Measurements from ENCODE around the gene IFNGR2. TPM values are rescaled to one million over a fixed set of nuclear protein-coding genes. Genes with fewer than 3 reads are reported as not detected.

The IFNGR2 gene
- total RNA-seq, 1 donor from 2014 or later: 42.4 TPM

DNA sequence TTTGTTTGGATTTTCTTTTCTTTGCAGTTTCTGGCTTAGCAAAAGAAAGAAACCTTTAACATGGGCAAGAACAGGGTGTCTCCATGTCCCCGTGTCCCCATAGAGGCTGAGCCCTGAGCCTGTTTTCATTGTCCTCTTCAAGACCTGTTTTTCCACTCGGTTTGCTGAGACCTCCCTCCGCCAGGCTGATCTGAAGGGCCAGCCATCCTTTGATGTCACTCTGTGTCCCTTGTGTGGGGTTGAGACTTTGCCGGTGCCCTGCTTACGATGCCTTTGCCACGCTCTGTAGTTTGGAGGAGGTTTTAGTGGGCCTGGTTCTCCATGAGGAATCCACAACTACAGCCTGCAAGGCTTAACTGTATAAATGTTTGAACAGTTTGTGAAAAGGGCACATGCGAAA, 23.8 kb downstream of the IFNGR2 start:
- Histone ChIP-seq H3K36me3 (ENCODE audit: control insufficient read depth, insufficient read depth, low read length) (peaks cover 26% of the 10 kb centered on the region), H3K4me3 (ENCODE audit: low read depth, low read length) (no peak overlapping the region), H3K27me3 (ENCODE audit: control insufficient read depth, insufficient read depth, low read length) (no peaks in the 10 kb centered on the region)
- FAIRE-seq (no peak), DNase-seq (ENCODE audit: low read depth) (no peak)
- TF ChIP-seq, protein P1, sequence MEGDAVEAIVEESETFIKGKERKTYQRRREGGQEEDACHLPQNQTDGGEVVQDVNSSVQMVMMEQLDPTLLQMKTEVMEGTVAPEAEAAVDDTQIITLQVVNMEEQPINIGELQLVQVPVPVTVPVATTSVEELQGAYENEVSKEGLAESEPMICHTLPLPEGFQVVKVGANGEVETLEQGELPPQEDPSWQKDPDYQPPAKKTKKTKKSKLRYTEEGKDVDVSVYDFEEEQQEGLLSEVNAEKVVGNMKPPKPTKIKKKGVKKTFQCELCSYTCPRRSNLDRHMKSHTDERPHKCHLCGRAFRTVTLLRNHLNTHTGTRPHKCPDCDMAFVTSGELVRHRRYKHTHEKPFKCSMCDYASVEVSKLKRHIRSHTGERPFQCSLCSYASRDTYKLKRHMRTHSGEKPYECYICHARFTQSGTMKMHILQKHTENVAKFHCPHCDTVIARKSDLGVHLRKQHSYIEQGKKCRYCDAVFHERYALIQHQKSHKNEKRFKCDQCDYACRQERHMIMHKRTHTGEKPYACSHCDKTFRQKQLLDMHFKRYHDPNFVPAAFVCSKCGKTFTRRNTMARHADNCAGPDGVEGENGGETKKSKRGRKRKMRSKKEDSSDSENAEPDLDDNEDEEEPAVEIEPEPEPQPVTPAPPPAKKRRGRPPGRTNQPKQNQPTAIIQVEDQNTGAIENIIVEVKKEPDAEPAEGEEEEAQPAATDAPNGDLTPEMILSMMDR (IDR thresholded peaks at IDR 0.05; ENCODE audit: insufficient read depth, low read length, severe bottlenecking): no peak

GRCh38 chr21:33428669-33429068, 25.5 kb downstream of the IFNGR2 start:
- TF ChIP-seq, protein P1 (IDR thresholded peaks at IDR 0.05; ENCODE audit: insufficient read depth, low read length, severe bottlenecking): no peak
- no peak overlapping the region for H3K4me3 ChIP-seq (ENCODE audit: low read depth, low read length)
- DNase-seq (ENCODE audit: low read depth) (peak; percentile 93), FAIRE-seq (no peak)
- H3K27me3 ChIP-seq (ENCODE audit: control insufficient read depth, insufficient read depth, low read length): no peaks in the 10 kb centered on the region
- H3K36me3 ChIP-seq (ENCODE audit: control insufficient read depth, insufficient read depth, low read length): peaks cover 35% of the 10 kb centered on the region

DNA sequence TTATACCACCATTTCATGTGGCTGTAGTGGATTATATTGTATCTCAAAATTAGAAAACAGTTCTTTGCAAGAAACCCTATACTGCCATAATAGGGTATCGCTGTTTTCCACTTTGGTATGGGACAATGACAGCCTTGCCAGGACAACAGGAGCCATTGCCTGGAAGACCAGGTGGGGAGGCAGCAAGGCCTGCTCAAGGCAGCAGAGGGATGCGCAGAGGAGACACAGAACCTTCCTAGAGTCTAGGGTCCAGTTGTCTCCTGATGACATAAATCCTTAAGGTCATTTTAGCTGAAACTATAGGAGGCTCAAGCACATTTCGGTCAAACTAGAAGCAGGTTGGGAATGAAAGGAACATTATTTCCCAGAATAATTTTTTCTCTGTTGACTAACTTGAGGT, 27.6 kb downstream of the IFNGR2 start:
- no peak for DNase-seq (ENCODE audit: low read depth)
- Histone ChIP-seq H3K36me3 (ENCODE audit: control insufficient read depth, insufficient read depth, low read length) (peaks cover 26% of the 10 kb centered on the region), H3K4me3 (ENCODE audit: low read depth, low read length) (no peak overlapping the region), H3K27me3 (ENCODE audit: control insufficient read depth, insufficient read depth, low read length) (no peaks in the 10 kb centered on the region)
- TF ChIP-seq, protein P1 (IDR thresholded peaks at IDR 0.05; ENCODE audit: insufficient read depth, low read length, severe bottlenecking): no peak
- FAIRE-seq: no peak

DNA sequence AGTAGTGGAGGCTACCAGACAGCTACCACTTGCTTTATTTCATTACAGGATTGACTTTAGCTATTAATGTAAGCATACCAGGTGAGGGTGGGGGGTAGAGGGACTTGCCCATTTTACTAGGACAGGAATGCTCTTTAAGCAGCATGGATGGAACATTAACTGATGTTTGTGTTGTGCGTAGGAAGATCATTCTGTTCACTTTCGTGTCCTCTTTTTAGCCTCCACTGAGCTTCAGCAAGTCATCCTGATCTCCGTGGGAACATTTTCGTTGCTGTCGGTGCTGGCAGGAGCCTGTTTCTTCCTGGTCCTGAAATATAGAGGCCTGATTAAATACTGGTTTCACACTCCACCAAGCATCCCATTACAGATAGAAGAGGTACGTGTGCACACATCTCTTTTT, 29.3 kb downstream of the IFNGR2 start:
- no peak for DNase-seq (ENCODE audit: low read depth)
- TF ChIP-seq, protein P1 (IDR thresholded peaks at IDR 0.05; ENCODE audit: insufficient read depth, low read length, severe bottlenecking): no peak
- peaks cover 22% of the 10 kb centered on the region for H3K36me3 ChIP-seq (ENCODE audit: control insufficient read depth, insufficient read depth, low read length)
- no peaks in the 10 kb centered on the region for H3K27me3 ChIP-seq (ENCODE audit: control insufficient read depth, insufficient read depth, low read length)
- no peak for FAIRE-seq
- H3K4me3 ChIP-seq (ENCODE audit: low read depth, low read length): no peak overlapping the region

DNA sequence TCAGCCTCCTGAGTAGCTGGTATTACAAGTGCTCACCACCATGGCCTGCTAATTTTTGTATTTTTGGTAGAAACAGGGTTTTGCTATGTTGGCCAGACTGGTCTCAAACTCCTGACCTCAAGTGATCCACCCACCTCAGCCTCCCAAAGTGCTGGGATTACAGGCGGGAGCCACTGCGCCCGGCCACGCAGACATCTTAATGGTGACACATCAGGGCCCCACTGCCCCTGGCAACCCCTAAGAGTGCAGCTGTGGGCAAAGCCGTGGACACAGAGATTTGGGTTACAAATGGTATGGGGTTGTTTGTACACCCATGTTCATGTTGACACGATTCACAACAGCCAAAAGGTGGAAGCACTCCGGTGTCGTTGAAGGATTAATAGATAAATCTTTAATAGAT, 29.8 kb downstream of the IFNGR2 start:
- Histone ChIP-seq H3K27me3 (ENCODE audit: control insufficient read depth, insufficient read depth, low read length) (no peaks in the 10 kb centered on the region), H3K4me3 (ENCODE audit: low read depth, low read length) (no peak overlapping the region), H3K36me3 (ENCODE audit: control insufficient read depth, insufficient read depth, low read length) (peaks cover 23% of the 10 kb centered on the region)
- DNase-seq (ENCODE audit: low read depth) (no peak), FAIRE-seq (no peak)
- TF ChIP-seq, protein P1 (IDR thresholded peaks at IDR 0.05; ENCODE audit: insufficient read depth, low read length, severe bottlenecking): no peak

DNA sequence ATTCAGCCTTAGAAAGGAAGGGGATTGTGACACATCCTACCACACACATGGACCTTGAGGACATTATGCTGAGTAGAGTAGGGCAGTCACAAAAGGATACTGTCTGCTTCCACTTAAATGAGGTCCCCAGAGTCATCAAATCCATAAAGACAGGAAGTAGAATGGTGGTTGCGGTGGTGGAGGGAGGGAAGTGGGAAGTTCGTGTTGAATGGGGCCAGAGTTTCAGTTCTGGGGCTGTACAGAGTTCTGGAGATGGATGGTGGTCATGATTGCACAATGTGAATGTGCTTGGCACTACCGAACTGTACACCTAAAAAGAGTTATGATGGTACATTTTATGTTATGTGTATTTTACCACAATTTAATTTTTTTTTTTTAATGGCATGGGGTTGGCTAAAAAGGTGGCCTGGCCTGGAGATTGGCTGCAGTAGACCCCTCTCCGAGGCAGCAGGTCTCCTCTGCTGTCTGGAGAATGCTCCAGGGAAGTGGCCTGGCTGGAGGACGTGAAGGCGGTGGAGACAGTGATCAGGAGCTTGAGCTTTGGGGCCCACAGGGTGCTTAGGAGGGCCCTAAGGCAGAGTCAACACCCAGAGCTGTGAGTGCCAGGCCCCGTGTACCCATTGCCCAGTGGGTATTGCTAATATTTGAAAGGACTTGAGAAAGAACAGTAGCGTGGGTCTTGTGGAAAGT, 30.4 kb downstream of the IFNGR2 start:
- H3K4me3 ChIP-seq (ENCODE audit: low read depth, low read length): no peak overlapping the region
- TF ChIP-seq, protein P1 (IDR thresholded peaks at IDR 0.05; ENCODE audit: insufficient read depth, low read length, severe bottlenecking): no peak
- H3K36me3 ChIP-seq (ENCODE audit: control insufficient read depth, insufficient read depth, low read length): peaks cover 25% of the 10 kb centered on the region
- no peak for DNase-seq (ENCODE audit: low read depth)
- H3K27me3 ChIP-seq (ENCODE audit: control insufficient read depth, insufficient read depth, low read length): no peaks in the 10 kb centered on the region
- no peak for FAIRE-seq

All from bronchial epithelial cell (primary cell).